ENCODE results near the gene KLHL33.
"Not testable (repeated sequence)": the region's sequence is repeated elsewhere in the genome, so short reads cannot be mapped to it uniquely, and the experiment has no call there.

Gene KLHL33

GRCh38 chr14:20446889-20447288 is 10.9 kb upstream of the KLHL33 start:
- no peak for DNase-seq (ENCODE audit: low read depth)

- DNase-seq (ENCODE audit: low read depth), result not testable (repeated sequence)
Observed at GRCh38 chr14:20443650-20444049, 7.7 kb upstream of the KLHL33 start.

GRCh38 chr14:20441461-20441860 is 5.5 kb upstream of the KLHL33 start:
- no peak for DNase-seq (ENCODE audit: low read depth)

GRCh38 chr14:20440882-20441281 is 4.9 kb upstream of the KLHL33 start:
- no peak for DNase-seq (ENCODE audit: low read depth)

- no peak for DNase-seq (ENCODE audit: low read depth)
Observed at GRCh38 chr14:20440465-20440864, 4.5 kb upstream of the KLHL33 start.

GRCh38 chr14:20438664-20439063 is 2.7 kb upstream of the KLHL33 start:
- DNase-seq (ENCODE audit: low read depth), result no peak

GRCh38 chr14:20436363-20436755 is 393 bp upstream of the KLHL33 start:
- no peak for DNase-seq (ENCODE audit: low read depth)

- no peak for DNase-seq (ENCODE audit: low read depth)
Observed at GRCh38 chr14:20434701-20435581, 1.0 kb downstream of the KLHL33 start.

GRCh38 chr14:20429801-20430669 is 5.9 kb downstream of the KLHL33 start:
- DNase-seq (ENCODE audit: low read depth), result no peak

- DNase-seq (ENCODE audit: low read depth), result no peak
Observed at GRCh38 chr14:20428802-20429201, 7.2 kb downstream of the KLHL33 start.

GRCh38 chr14:20428010-20428365 is 8.0 kb downstream of the KLHL33 start:
- DNase-seq (ENCODE audit: low read depth), result no peak

GRCh38 chr14:20427231-20428009 is 8.5 kb downstream of the KLHL33 start:
- DNase-seq (ENCODE audit: low read depth), result no peak

- DNase-seq (ENCODE audit: low read depth), result no peak
Observed at GRCh38 chr14:20424851-20425250, 11.1 kb downstream of the KLHL33 start.

GRCh38 chr14:20422886-20423285 is 13.1 kb downstream of the KLHL33 start:
- no peak for DNase-seq (ENCODE audit: low read depth)

- no peak for DNase-seq (ENCODE audit: low read depth)
Observed at GRCh38 chr14:20421267-20421666, 14.7 kb downstream of the KLHL33 start.

GRCh38 chr14:20419419-20419818 is 16.5 kb downstream of the KLHL33 start:
- no peak for DNase-seq (ENCODE audit: low read depth)

GRCh38 chr14:20418501-20418909 is 17.5 kb downstream of the KLHL33 start:
- no peak for DNase-seq (ENCODE audit: low read depth)

- DNase-seq (ENCODE audit: low read depth), result no peak
Observed at GRCh38 chr14:20417250-20418186, 18.4 kb downstream of the KLHL33 start.

- no peak for DNase-seq (ENCODE audit: low read depth)
Observed at GRCh38 chr14:20416223-20416622, 19.7 kb downstream of the KLHL33 start.

- DNase-seq (ENCODE audit: low read depth), result no peak
Observed at GRCh38 chr14:20415782-20416206, 20.2 kb downstream of the KLHL33 start.

- no peak for DNase-seq (ENCODE audit: low read depth)
Observed at GRCh38 chr14:20413744-20414082, 22.3 kb downstream of the KLHL33 start.

Measured in activated T-cell treated with anti-CD3 and anti-CD28 coated beads for 1 hour (primary cell).